ENCODE data around the gene COL25A1.

DNA sequence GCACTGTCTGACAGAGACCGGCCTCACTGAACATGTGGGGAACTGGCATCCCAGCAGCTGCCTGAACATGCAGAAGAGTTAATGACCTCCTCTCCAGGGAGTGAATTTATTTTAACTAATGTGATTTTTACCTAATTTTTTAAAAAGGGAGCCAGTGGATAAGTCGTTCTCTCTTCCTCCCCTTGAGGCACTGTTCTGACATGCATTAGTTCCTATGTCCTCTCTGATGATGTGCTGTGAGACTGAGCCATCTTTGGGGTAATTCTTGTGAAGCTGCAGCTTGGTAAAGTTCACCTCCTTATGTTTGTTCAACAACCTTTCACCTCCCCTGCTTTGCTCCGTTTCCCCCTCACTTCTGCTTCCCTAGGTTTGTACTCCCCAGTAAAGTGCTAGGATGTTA lies 139.7 kb downstream of the COL25A1 start:
- TF ChIP-seq POLR2A (IDR thresholded peaks at IDR 0.05; ENCODE audit: low read depth, low read length) (no peak), POLR2AphosphoS5 (IDR thresholded peaks at IDR 0.05; ENCODE audit: low read depth, low read length) (no peak), TAF1 (IDR thresholded peaks at IDR 0.05; ENCODE audit: borderline replicate concordance, low read depth, low read length) (no peak)

All from GM12892 (cell line).